GM21526 (cell line): Measurements from ENCODE around the gene ZNF652.
"Not testable (repeated sequence)": the region's sequence is repeated elsewhere in the genome, so short reads cannot be mapped to it uniquely, and the experiment has no call there.

Experiments used
- ATAC-seq: cut with Tn5 transposase; IDR thresholded peaks from one replicate; pipeline ENCODE4 v1.9.1; 2021; ENCODE audit warnings: moderate library complexity; ENCODE audit not compliant: unreplicated experiment, low FRiP score

ZNF652 gene

DNA sequence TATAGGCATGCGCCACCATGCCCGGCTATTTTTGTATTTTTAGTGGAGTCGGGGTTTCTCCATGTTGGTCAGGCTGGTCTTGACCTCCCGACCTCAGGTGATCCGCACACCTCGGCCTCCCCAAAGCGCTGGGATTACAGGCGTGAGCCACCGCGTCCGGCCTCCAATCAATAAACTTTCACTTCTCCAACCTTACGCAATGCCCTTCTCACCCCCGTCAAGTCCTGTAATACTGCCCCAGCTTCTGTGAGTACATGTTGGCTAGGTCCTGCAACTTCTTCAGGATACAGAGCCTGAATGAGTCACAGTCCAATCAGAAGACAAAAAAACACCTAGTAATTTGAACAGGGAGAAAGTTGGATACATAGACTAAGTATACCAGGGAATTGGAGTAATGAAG is 84.4 kb downstream of the ZNF652 start:
- no peak for ATAC-seq

DNA sequence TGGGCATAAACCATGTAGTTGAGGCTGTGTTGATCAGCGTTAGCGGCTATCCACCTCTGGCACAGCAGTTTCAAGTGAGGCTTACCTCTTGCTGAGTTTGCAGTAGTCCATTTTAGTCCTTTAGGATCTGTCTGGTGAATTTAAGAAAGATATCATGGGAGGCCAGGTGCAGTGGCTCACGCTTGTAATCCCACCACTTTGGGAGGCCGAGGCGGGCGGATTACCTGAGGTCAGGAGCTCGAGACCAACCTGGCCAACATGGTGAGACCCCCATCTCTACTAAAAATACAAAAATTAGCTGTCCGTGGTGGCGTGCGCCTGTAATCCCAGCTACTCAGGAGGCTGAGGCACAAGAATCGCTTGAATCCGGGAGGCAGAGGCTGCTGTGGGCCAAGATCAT is 86.1 kb downstream of the ZNF652 start:
- ATAC-seq = not testable (repeated sequence)

DNA sequence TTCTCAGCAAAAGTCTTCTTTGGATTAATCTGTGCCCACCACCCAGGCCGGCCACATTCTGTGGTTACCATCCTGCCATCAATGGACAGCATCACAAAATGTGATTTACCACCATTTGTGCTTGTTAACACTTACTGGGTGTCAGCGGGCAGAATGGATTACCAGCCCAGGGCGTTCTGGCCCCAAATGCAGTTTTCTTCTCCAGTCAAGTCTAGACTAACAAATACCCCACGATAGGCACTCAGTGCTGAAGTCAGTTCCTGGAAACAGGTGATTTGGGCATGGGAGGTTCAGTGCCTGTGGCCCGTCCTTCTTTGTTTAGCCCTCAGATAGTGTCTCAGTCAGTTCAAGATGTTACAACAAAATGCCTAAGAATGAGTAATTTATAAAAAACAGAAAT is 92.7 kb downstream of the ZNF652 start:
- no peak for ATAC-seq

DNA sequence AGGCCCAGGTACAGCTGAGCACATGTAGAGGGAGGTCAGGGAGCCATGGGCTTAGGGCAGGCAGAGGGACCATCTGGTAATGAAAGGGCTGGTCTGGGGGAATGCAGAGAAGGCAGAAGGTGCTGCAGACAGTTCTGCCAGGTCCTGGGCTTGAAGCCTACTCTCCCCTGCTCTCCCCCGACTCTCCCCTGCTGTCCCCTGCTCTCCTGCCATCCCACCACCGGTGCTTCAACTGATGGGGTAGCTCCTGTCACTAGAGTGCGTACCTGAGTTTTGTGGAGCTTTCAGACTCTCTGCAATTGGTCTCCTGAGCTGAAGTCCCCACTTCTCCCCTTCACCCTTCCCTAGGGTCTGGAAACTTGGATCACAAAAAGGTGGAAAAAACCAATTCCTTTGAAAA is 94.1 kb downstream of the ZNF652 start:
- no peak for ATAC-seq

DNA sequence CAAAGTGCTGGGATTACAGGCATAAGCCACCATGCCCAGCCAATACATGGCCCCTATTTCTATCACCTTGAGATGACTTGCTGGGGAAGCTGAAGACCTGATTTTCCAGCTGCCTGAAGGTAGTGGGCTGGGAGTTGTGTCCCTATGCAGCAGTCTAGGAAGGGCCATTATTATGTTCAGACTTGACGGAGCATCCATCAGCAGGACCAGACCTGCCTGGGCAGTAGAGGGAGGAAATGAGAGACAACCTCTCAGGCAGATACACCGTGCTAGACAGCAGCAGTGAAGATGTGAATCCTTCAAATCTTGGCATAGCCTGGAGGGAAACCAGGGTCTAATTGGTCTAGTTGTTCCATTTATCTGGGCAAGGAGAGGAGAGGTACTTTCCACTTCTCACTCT is 95.8 kb downstream of the ZNF652 start:
- ATAC-seq = no peak

DNA sequence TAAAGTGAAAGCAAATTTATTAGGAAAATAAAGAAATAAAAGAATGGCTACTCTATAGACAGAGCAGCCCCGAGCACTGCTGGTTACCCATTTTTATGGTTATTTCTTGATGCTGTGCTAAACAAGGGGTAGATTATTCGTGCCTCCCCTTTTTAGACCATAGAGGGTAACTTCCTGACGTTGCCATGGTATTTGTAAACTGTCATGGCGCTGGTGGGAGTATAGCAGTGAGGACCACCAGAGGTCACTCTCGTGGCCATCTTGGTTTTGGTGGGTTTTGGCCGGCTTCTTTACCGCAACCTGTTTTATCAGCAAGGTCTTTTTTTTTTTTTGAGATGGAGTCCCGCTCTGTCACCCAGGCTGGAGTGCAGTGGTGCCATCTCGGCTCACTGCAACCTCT is 100.5 kb downstream of the ZNF652 start:
- not testable (repeated sequence) for ATAC-seq

DNA sequence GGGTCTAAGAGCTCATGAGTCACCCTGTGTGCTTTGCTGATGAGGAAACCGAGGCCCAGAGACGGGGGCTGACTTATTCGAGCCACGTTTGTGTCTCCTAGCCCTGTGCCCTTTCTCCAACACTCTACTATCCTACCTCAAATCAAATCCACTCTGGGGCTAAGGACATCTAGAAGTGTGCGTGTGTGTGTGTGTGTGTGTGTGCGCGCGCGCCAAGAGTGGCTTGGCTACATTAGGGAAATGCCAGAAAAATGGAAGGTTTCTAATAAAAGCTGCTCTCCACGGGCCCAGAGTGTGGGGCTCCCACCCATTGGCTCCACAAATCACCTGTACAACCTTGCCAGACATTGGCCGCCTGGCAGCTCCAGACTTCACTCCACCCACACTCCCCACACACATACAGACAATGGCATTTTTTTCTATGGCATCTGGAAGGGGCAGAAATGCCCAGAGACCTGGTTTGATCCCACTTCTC is 101.2 kb downstream of the ZNF652 start:
- ATAC-seq = no peak

DNA sequence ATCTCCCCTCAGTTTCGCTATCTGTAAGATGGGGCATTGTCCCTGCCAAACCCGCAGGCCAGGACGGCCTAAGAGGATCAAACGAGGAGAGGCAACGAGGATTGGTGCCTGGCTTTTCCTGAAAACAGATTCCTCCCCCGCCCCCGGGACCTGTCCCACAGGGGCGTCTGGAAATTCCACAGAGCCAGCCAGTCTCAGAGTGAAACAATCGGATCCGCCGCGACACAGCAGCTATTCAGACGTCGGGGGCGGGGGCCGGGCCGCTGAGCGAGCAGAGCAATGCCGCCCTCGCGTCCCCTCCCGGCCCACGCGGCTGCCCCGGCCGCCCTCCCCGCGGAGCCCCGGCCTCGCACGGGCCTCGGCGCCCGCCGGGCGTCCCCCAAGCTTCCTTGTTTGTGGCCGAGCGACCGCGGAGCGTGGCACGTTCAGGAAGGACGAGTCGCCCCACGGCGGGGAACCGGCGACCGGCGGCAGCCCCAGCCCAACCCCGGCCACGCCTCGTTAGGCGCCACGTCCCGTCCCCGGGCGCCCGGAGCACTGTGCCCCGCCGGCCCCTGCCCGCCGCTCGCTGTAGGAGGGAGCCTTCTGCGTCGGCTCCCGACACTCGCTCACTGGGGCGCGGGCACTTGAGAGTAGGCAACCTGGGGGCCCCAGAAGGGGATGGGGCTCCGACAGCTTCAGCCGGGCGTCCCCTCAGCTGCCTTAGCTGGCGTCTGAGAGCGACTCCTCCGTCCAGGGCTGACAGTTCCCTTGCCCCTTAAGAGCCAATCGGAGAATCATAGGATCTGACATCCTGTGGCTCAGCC is 101.8 kb downstream of the ZNF652 start:
- ATAC-seq = no peak

DNA sequence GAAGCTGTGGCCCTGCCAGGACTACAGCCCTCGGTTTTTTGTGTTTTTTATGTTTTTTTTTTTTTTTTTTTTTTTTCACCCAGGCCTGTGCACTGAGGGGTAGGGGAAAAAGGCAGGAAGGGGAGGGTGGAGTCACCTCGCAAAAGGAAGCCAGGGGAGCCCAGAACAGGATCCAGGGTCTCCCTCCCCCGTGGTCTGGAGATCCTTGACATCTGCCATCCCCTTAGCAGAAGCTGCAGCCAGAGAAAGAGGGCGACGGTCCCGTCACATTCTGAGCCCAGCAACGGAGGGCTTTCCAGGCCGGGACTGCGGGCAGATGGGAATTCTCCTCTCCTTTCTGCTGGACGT is 102.4 kb downstream of the ZNF652 start:
- no peak for ATAC-seq

DNA sequence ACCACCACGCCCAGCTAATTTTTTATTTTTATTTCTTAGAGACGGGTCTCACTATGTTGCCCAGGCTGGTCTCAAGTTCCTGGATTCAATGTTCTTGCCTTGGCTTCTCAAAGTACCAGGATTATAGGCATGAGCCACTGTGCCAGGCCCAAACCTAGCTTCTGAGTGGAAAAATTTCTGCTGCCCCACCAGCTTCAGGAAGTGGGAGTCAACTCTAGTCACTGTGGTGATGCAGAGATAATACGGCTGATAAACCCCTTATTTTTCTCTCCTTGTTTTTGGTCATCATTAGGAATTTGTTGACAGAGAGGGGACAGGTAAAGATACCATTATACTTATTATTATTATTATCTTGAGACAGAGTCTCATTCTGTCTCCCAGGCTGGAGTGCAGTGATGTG is 103.7 kb downstream of the ZNF652 start:
- no peak for ATAC-seq

DNA sequence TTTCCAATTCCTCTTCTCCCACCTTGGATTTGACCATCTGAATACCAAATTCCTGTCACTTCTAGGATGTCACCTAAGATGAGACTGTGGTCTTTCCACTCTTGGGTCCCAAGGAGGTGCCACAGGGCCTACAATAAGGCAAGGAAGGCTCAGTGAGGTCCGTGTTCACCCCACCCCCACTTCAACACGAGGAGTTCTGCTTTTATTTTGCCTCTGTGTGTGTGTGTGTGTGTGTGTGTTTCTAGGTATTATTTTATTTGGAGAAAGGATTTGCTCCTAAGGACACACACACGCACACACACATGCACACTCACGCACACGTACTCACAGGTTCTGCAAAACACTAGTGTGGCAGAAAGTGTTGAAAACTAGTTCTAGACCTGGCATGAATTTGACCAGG is 106.9 kb downstream of the ZNF652 start:
- ATAC-seq = no peak

DNA sequence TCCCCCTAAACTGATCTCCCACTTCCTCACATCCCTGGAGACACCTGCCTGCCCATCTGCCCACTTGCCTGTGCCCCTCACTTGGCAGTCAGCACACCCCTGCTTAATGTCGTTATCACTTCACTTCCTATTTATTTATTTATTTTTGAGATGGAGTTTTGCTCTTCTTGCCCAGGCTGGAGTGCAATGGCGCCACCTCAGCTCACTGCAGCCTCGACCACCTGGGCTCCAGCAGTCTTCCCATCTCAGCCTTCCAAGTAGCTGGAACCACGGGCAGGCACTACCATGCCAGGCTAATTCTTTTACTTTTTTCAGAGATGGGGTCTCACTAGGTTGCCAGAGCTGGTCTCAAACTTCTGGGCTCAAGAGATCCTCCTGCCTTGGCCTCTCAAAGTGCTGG is 108.0 kb downstream of the ZNF652 start:
- ATAC-seq = no peak

DNA sequence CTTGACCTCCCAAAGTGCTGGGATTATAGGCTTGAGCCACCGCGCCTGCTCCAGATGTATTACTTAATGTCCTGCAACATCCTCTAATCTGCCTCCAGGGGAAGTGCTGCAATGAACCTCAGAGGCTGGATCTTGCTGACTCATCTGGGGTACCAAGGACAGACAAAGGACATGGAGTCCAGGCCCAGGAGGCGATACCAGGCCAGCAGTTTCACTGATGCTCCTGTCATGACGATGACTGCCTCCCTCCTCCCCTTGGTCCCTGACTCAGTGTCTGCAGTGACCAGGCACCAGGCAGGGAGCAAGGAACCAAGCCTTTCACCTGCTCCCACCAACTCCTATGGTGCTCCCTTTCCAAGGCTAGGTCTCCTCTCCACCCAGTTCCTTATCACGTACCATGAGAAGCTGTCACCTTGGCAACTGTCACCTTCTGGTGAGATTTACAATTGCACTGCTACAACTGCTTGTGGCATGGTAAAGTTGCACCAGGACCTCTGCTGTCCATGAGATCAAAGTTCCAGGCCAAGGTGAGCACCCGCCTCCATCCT is 109.8 kb downstream of the ZNF652 start:
- ATAC-seq = no peak

DNA sequence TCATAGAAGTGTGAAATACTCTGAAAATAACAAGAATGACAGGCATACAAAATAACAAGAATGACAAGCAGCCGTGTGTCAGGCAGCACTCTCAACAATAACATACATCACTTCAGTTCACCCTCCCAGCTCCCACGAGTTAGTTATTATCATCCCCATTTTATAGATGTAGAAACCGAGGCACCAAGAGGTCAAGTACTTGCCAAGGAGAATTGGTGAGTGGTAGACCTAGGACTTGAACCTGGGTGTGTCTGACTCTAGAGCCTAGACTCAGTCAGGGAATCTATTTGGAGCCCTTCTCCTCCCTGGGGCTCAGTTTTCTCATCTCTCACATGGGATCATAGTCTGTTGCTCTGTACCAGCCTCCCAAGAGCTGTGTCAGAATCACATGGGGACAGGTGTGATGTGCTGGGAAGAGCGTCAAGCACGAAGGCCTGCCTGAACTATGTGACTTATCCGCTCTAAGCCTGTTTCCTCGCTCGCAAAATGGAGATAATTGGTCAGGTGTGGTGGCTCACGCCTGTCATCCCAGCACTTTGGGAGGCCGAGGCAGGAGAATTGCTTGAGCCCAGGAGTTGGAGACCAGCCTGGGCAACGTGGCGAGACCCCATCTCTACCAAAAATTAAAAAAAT is 112.0 kb downstream of the ZNF652 start:
- no peak for ATAC-seq

DNA sequence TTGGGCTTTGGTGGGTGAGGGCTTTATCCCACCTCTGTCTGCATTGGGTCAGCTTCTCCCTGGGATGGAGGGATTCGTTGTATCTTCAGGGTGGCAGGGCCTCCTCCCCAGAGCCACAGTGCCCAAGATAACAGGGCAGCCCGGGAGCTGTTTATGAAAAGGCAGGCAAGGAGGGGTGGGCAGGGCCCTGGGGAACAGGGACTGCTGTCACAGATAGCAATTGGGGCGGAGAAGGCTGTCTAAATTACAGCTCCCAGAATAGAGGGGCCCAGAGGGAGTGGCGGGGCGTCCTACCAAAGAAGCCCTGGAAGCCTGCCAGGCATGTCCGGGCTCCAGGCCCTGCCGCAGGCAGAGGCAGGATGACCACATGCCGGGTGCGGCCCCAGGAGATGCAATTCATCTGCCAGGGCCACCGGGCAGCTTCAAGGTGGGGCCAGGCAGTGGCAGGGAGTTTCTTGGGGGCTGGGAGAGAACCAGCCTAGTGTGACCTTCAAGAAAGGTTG is 112.7 kb downstream of the ZNF652 start:
- ATAC-seq = no peak

DNA sequence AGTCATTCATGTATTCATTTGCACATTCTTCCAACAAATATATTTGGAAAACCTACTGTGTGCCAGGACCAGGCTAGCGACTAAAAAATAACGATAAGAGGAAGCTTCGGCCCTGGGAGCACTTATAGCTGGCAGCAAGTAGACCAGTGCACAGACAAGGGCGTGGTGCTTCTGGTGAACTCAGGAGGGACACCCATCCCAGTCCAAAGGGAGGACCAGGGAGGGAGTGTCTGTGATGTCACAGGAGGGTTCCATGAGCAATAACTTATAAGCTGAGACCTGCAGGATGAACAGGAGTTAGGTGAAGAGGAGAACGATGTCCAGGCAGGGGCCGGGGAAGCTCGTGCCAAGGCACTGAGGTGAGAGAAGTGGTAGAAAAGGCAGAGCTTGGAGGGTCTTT is 114.1 kb downstream of the ZNF652 start:
- no peak for ATAC-seq

DNA sequence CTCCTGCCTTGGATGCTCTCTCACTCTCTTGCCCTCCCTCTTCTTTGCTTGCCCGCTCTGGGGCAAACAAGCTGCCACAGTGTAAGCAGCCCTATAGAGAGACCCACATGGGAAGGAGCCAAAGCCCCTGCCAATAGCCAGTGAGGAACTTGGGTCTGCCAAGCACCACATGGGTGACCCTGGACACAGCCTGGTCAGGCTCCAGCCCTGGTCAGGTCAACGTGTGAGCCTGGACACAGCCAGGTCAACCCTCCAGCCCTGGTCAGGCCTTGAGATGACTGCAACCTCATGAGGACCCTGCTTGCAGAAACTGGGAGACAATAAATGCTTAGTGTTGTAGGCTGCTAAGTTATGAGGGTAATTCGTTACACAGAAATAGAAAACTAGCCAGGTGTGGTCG is 117.2 kb downstream of the ZNF652 start:
- no peak for ATAC-seq
